Measurements from ENCODE around the gene ZNF566. TPM values are rescaled to one million over a fixed set of nuclear protein-coding genes. Genes with fewer than 3 reads are reported as not detected.

The ZNF566 gene
- polyA plus RNA-seq (2013, experiment 1 of 2) = 3.2 TPM
- 3.8 TPM for polyA plus RNA-seq (2013, experiment 2 of 2)

GRCh38 chr19:36489118-36489919 lies at the start of gene ZNF566:
Gene ZNF566 (minus strand): TSS chr19:36489561. CDS start chr19:36476557, 13,004 bp downstream.
- Histone ChIP-seq H3K23ac (ENCODE audit: low read length in 2 of 2) (peak within 1 kb of the TSS in 1 of 2 experiments; percentile 48), H3K36me3 (ENCODE audit: control insufficient read depth in 1 of 2, insufficient read depth in 2 of 2, low read depth in 1 of 2, low read length in 2 of 2) (peaks cover 2 to 10% of the 10 kb centered on the region in 2 experiments), H3K27ac (ENCODE audit: low read length, poor library complexity, severe bottlenecking) (peak within 1 kb of the TSS; percentile 96), H3K4ac (ENCODE audit: low read depth in 1 of 2, low read length in 2 of 2) (peak within 1 kb of the TSS; percentile 70 to 95), H2AK5ac (ENCODE audit: low read length, severe bottlenecking) (no peak within 1 kb of the TSS), H2BK5ac (ENCODE audit: low read depth, low read length, poor library complexity, severe bottlenecking) (peak within 1 kb of the TSS; percentile 94), H4K8ac (ENCODE audit: low read length) (peak within 1 kb of the TSS; percentile 92), H3K18ac (ENCODE audit: low read depth in 1 of 2, low read length in 2 of 2) (peak within 1 kb of the TSS; percentile 87 to 89), H3K4me3 (ENCODE audit: insufficient read depth in 1 of 2, low read depth in 1 of 2, low read length in 2 of 2) (peak within 1 kb of the TSS; percentile 82 to 99), H3K79me1 (replicated peaks; ENCODE audit: low read length, poor library complexity, severe bottlenecking) (peaks cover 13% of the 10 kb centered on the region), H3K4me1 (ENCODE audit: control insufficient read depth, insufficient read depth, low read depth, low read length) (peaks cover 3% of the 10 kb centered on the region), H3K9ac (ENCODE audit: low read length) (peak within 1 kb of the TSS; percentile 98), H3K27me3 (ENCODE audit: control insufficient read depth in 1 of 2, insufficient read depth in 1 of 2, low read length in 2 of 2) (no peaks in the 10 kb centered on the region), H3K9me3 (ENCODE audit: control insufficient read depth, low read length) (peaks cover 4% of the 10 kb centered on the region), H2BK120ac (ENCODE audit: low read depth, low read length) (peak within 1 kb of the TSS; percentile 76), H3K14ac (ENCODE audit: low read length in 2 of 2) (peak within 1 kb of the TSS in 1 of 2 experiments; percentile 97), H2AFZ (ENCODE audit: low read depth, low read length) (peak within 1 kb of the TSS; percentile 96), H4K91ac (ENCODE audit: low read length) (peak within 1 kb of the TSS; percentile 90), H2BK12ac (ENCODE audit: low read length in 2 of 2) (peak within 1 kb of the TSS in 1 of 2 experiments; percentile 55), H2BK15ac (ENCODE audit: low read depth, poor library complexity, severe bottlenecking) (peak within 1 kb of the TSS; percentile 98), H3K4me2 (ENCODE audit: low read length, poor library complexity, severe bottlenecking) (peak within 1 kb of the TSS; percentile 90)
- under 1% methylated on average over 53 of the region's 53 CpGs for WGBS
- peak; percentile 98 for DNase-seq

GRCh38 chr19:36528921-36529518 lies 39.7 kb upstream of the ZNF566 start:
- peaks cover 17% of the 10 kb centered on the region for H3K79me1 ChIP-seq (replicated peaks; ENCODE audit: low read length, poor library complexity, severe bottlenecking)
- H2BK5ac ChIP-seq (ENCODE audit: low read depth, low read length, poor library complexity, severe bottlenecking) = no peak overlapping the region
- H4K8ac ChIP-seq (ENCODE audit: low read length) = peak overlapping the region; percentile 59
- H2BK12ac ChIP-seq (ENCODE audit: low read length in 2 of 2) = no peak overlapping the region
- H3K4me3 ChIP-seq (ENCODE audit: insufficient read depth in 1 of 2, low read depth in 1 of 2, low read length in 2 of 2) = peak overlapping the region; percentile 91 to 97
- H3K36me3 ChIP-seq (ENCODE audit: control insufficient read depth in 1 of 2, insufficient read depth in 2 of 2, low read depth in 1 of 2, low read length in 2 of 2) = peaks cover 7 to 17% of the 10 kb centered on the region in 2 experiments
- WGBS = 10% methylated on average over 12 of the region's 12 CpGs
- peak overlapping the region; percentile 65 for H4K91ac ChIP-seq (ENCODE audit: low read length)
- no peak for DNase-seq
- H3K9me3 ChIP-seq (ENCODE audit: control insufficient read depth, low read length) = peaks cover 38% of the 10 kb centered on the region
- H3K4me2 ChIP-seq (ENCODE audit: low read length, poor library complexity, severe bottlenecking) = peak overlapping the region; percentile 72
- peaks cover 2% of the 10 kb centered on the region for H3K4me1 ChIP-seq (ENCODE audit: control insufficient read depth, insufficient read depth, low read depth, low read length)
- no peak overlapping the region for H2AK5ac ChIP-seq (ENCODE audit: low read length, severe bottlenecking)
- peak overlapping the region; percentile 15 for H3K27ac ChIP-seq (ENCODE audit: low read length, poor library complexity, severe bottlenecking)
- H3K18ac ChIP-seq (ENCODE audit: low read depth in 1 of 2, low read length in 2 of 2) = peak overlapping the region; percentile 47 to 85
- peak overlapping the region; percentile 98 for H3K9ac ChIP-seq (ENCODE audit: low read length)
- no peak overlapping the region for H2BK120ac ChIP-seq (ENCODE audit: low read depth, low read length)
- H3K14ac ChIP-seq (ENCODE audit: low read length in 2 of 2) = peak overlapping the region in 1 of 2 experiments; percentile 96
- H3K23ac ChIP-seq (ENCODE audit: low read length in 2 of 2) = peak overlapping the region in 1 of 2 experiments; percentile 95
- peak overlapping the region; percentile 46 to 84 for H3K4ac ChIP-seq (ENCODE audit: low read depth in 1 of 2, low read length in 2 of 2)
- peak overlapping the region; percentile 100 for H2AFZ ChIP-seq (ENCODE audit: low read depth, low read length)
- no peak overlapping the region for H2BK15ac ChIP-seq (ENCODE audit: low read depth, poor library complexity, severe bottlenecking)
- no peaks in the 10 kb centered on the region for H3K27me3 ChIP-seq (ENCODE audit: control insufficient read depth in 1 of 2, insufficient read depth in 1 of 2, low read length in 2 of 2)

- no peaks in the 10 kb centered on the region for H3K27me3 ChIP-seq (ENCODE audit: control insufficient read depth in 1 of 2, insufficient read depth in 1 of 2, low read length in 2 of 2)
- H2BK120ac ChIP-seq (ENCODE audit: low read depth, low read length) = peak within 1 kb of the TSS; percentile 74
- WGBS = under 1% methylated on average over 55 of the region's 55 CpGs
- H3K23ac ChIP-seq (ENCODE audit: low read length in 2 of 2) = peak within 1 kb of the TSS in 1 of 2 experiments; percentile 95
- H3K79me1 ChIP-seq (replicated peaks; ENCODE audit: low read length, poor library complexity, severe bottlenecking) = peaks cover 17% of the 10 kb centered on the region
- peaks cover 7 to 23% of the 10 kb centered on the region in 2 experiments for H3K36me3 ChIP-seq (ENCODE audit: control insufficient read depth in 1 of 2, insufficient read depth in 2 of 2, low read depth in 1 of 2, low read length in 2 of 2)
- H2BK5ac ChIP-seq (ENCODE audit: low read depth, low read length, poor library complexity, severe bottlenecking) = peak within 1 kb of the TSS; percentile 66
- peak within 1 kb of the TSS; percentile 92 to 98 for H3K18ac ChIP-seq (ENCODE audit: low read depth in 1 of 2, low read length in 2 of 2)
- peak within 1 kb of the TSS; percentile 46 to 99 for H3K4ac ChIP-seq (ENCODE audit: low read depth in 1 of 2, low read length in 2 of 2)
- H4K91ac ChIP-seq (ENCODE audit: low read length) = peak within 1 kb of the TSS; percentile 90
- peak within 1 kb of the TSS; percentile 93 for H3K27ac ChIP-seq (ENCODE audit: low read length, poor library complexity, severe bottlenecking)
- peak within 1 kb of the TSS; percentile 98 for H3K9ac ChIP-seq (ENCODE audit: low read length)
- H3K14ac ChIP-seq (ENCODE audit: low read length in 2 of 2) = peak within 1 kb of the TSS; percentile 51 to 99
- H2BK15ac ChIP-seq (ENCODE audit: low read depth, poor library complexity, severe bottlenecking) = no peak within 1 kb of the TSS
- peak within 1 kb of the TSS; percentile 100 for H2AFZ ChIP-seq (ENCODE audit: low read depth, low read length)
- DNase-seq = peak; percentile 98
- H2AK5ac ChIP-seq (ENCODE audit: low read length, severe bottlenecking) = no peak within 1 kb of the TSS
- H4K8ac ChIP-seq (ENCODE audit: low read length) = peak within 1 kb of the TSS; percentile 73
- peaks cover 37% of the 10 kb centered on the region for H3K9me3 ChIP-seq (ENCODE audit: control insufficient read depth, low read length)
- peak within 1 kb of the TSS in 1 of 2 experiments; percentile 65 for H2BK12ac ChIP-seq (ENCODE audit: low read length in 2 of 2)
- H3K4me2 ChIP-seq (ENCODE audit: low read length, poor library complexity, severe bottlenecking) = peak within 1 kb of the TSS; percentile 72
- peak within 1 kb of the TSS; percentile 91 to 97 for H3K4me3 ChIP-seq (ENCODE audit: insufficient read depth in 1 of 2, low read depth in 1 of 2, low read length in 2 of 2)
- peaks cover 2% of the 10 kb centered on the region for H3K4me1 ChIP-seq (ENCODE audit: control insufficient read depth, insufficient read depth, low read depth, low read length)
These were observed 39.0 kb upstream of the ZNF566 start, which contains the start of gene ZNF260 for GRCh38 chr19:36528194-36528920. Gene ZNF260 (minus strand): TSS chr19:36528271. CDS start chr19:36515238, 13,033 bp downstream.
